Stomach (tissue), 9 donors: Measurements from ENCODE around the gene HAUS1. TPM values are rescaled to one million over a fixed set of nuclear protein-coding genes. Genes with fewer than 3 reads are reported as not detected.
"Not testable (repeated sequence)": the region's sequence is repeated elsewhere in the genome, so short reads cannot be mapped to it uniquely, and the experiment has no call there.

Experiments used
- DNase-seq, 2 donors: peaks; one replicate each; pipeline versions ENCODE4 v3.0.0 to v3.0.0-alpha.2; 2013 to 2019
- H3K27ac ChIP-seq, 5 donors: fragments of 200-600 bp in 4 of 5; sonication (generic) in 4 of 5; one replicate each; pipeline ENCODE4 v1.5.1; 2013 to 2019; ENCODE audit warnings: mild to moderate bottlenecking in 1 of 5, moderate library complexity in 1 of 5
- H3K27me3 ChIP-seq, 3 donors: fragments of 200-600 bp; sonication (generic); one replicate each; pipeline ENCODE4 v1.5.1; 2017 to 2019; ENCODE audit warnings: mixed run types in 1 of 3
- H3K36me3 ChIP-seq, 4 donors: fragments of 200-600 bp; sonication (generic); 1 replicate in 3 of 4; 2 replicates in 1 of 4; pipeline ENCODE4 v1.5.1; 2016 to 2019
- H3K4me1 ChIP-seq, 4 donors: fragments of 200-600 bp; sonication (generic); one replicate each; pipeline ENCODE4 v1.5.1; 2016 to 2019
- H3K4me3 ChIP-seq, 4 donors: fragments of 200-600 bp; sonication (generic) in 3 of 4; one replicate each; pipeline ENCODE4 v1.5.1; 2016 to 2019; ENCODE audit warnings: mild to moderate bottlenecking in 1 of 4
- H3K9me3 ChIP-seq, 4 donors: fragments of 200-600 bp; sonication (generic); one replicate each; pipeline ENCODE4 v1.5.1; 2016 to 2019
- EP300 ChIP-seq: sonication (generic); formaldehyde crosslinking; IDR thresholded peaks from one replicate; pipeline ENCODE4 v1.6.1; 2017; ENCODE audit warnings: antibody characterized with exemption
- POLR2A ChIP-seq, 4 donors: fragments of 450-650 bp; IDR thresholded peaks; one replicate each; pipeline ENCODE4 v1.6.1; 2016; ENCODE audit warnings: antibody characterized with exemption in 4 of 4, control low read depth in 2 of 4, mild to moderate bottlenecking in 1 of 4, moderate library complexity in 1 of 4
- POLR2AphosphoS5 ChIP-seq, 3 donors: sonication (generic); formaldehyde crosslinking; IDR thresholded peaks; one replicate each; pipeline ENCODE4 v1.6.1; 2016; ENCODE audit warnings: antibody characterized with exemption in 3 of 3
- WGBS, 5 donors: extraction: QIAGEN DNeasy Blood & Tissue Kit in 3 of 5; methylation state at CpG; one replicate each; pipeline versions ENCODE4 v1.1.5 to v1.1.7; 2013 to 2018; 5-methylcytosine and 5-hydroxymethylcytosine counted together
- intact Hi-C: fragments of 100-400 bp; cut with DNase I; formaldehyde crosslinking; loops from one replicate; pipeline ENCODE4 v1.15.1; 2023; ENCODE audit warnings: low total_unique reads
- polyA plus RNA-seq, 3 donors: library from polyadenylated mRNA; stranded (reverse); fragments of 200-250 nt; gene quantifications; one replicate each; pipeline ENCODE4 v1.2.3, GENCODE V29; 2013
- total RNA-seq, 5 donors: library from RNA; depleted of rRNA; stranded (reverse); fragments of >200 nt; gene quantifications; one replicate each; pipeline versions ENCODE4 v1.1.0 to v1.2.3, GENCODE V29; 2014 to 2016
- TF ChIP-seq, protein P1 (sequence below), 7 experiments: fragments of 450-650 bp in 4 of 7; fragments of 200-600 bp in 3 of 7; sonication (generic) in 3 of 7; IDR thresholded peaks; one replicate each; pipeline ENCODE4 v1.5.1; 2016 to 2019; ENCODE audit warnings: antibody characterized with exemption in 7 of 7, control low read depth in 2 of 7, mild to moderate bottlenecking in 1 of 7
- donor health status: healthy with polysubstance abuse.
- donor health status: Bipolar disorder and iron deficiency.
- donor health status: healthy.

HAUS1 gene
- total and polyA plus RNA-seq, 8 donors = 2.2 to 32.3 (median 26.4) TPM; not detected in 1

DNA sequence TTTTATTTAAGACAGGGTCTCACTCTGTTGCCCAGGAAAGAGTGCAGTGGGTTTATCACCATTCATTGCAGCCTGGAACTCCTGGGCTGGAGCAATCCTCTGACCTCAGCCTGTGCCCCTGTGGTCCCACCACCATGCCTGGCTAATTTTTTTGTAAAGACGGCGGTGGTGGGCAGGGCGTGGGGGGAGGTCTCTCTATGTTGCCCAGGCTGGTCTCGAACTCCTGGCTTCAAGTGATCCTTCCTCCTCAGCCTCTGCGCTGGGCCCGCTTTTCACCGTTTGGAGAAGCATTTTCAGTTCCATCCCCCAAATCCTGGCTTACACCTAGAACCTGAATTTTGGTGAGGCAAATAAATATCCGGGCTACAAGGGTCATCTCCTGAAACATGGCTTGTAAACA, 4.7 kb upstream of the HAUS1 start:
- H3K4me3 ChIP-seq = no peak overlapping the region
- WGBS, 5 donors = 96 to 98% (median 98%) methylated on average over 8 of the region's 8 CpGs
- H3K27me3 ChIP-seq = no peaks in the 10 kb centered on the region
- intact Hi-C loops = no loop called here
- H3K9me3 ChIP-seq = no peaks in the 10 kb centered on the region
- DNase-seq = no peak
- H3K36me3 ChIP-seq = peaks cover 0 to 7% (median 5%) of the 10 kb centered on the region in 4 donors
- H3K4me1 ChIP-seq = peaks cover 22 to 42% (median 36%) of the 10 kb centered on the region in 4 donors
- no peak for TF ChIP-seq POLR2A (IDR thresholded peaks at IDR 0.05)
- TF ChIP-seq, protein P1, sequence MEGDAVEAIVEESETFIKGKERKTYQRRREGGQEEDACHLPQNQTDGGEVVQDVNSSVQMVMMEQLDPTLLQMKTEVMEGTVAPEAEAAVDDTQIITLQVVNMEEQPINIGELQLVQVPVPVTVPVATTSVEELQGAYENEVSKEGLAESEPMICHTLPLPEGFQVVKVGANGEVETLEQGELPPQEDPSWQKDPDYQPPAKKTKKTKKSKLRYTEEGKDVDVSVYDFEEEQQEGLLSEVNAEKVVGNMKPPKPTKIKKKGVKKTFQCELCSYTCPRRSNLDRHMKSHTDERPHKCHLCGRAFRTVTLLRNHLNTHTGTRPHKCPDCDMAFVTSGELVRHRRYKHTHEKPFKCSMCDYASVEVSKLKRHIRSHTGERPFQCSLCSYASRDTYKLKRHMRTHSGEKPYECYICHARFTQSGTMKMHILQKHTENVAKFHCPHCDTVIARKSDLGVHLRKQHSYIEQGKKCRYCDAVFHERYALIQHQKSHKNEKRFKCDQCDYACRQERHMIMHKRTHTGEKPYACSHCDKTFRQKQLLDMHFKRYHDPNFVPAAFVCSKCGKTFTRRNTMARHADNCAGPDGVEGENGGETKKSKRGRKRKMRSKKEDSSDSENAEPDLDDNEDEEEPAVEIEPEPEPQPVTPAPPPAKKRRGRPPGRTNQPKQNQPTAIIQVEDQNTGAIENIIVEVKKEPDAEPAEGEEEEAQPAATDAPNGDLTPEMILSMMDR (IDR thresholded peaks at IDR 0.05) = no peak
- TF ChIP-seq POLR2AphosphoS5 (IDR thresholded peaks at IDR 0.05) = no peak
- H3K27ac ChIP-seq = no peak overlapping the region

DNA sequence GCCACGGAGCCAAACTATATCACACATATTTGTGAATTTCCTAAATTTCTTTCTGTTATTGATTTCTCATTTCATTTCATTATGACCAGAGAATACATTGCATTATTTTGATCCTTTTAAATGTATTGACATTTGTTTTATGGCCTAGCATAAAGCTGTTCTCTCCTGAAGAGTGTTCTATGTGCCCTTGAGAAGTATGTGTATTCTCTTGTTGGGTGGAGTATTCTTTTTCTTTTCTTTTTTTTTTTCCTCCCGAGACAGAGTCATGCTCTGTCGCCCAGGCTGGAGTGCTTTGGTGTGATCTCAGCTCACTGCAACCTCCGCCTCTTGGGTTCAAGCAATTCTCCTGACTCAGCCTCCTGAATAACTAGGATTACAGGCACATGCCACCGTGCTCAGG, 5.2 kb downstream of the HAUS1 start:
- 89 to 95% (median 94%) methylated on average over 5 of the region's 5 CpGs for WGBS, 5 donors
- intact Hi-C loops = no loop called here

DNA sequence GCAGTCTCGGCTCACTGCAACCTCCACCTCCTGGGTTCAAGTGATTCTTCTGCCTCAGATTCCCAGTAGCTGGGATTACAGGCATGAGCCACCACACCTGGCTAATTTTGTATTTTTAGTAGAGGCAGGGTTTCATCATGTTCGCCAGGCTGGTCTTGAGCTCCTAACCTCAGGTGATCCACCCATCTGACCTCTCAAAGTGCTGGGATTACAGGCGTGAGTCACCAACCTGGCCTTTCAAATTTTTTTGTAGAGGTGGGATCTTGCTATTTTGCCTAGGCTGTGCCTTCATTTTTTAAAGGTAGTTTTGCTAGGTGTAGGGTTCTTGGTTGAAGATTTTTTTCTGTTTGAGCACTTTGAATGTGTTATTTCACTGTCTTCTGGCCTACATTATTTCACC, 6.2 kb downstream of the HAUS1 start:
- Histone ChIP-seq H3K9me3 (no peaks in the 10 kb centered on the region), H3K27me3 (no peaks in the 10 kb centered on the region), H3K4me1 (peaks cover 0 to 9% (median 2%) of the 10 kb centered on the region in 4 donors), H3K27ac (no peak overlapping the region), H3K4me3 (no peak overlapping the region), H3K36me3 (peaks cover 5 to 69% (median 52%) of the 10 kb centered on the region in 4 donors)
- no peak for DNase-seq
- TF ChIP-seq POLR2AphosphoS5 (IDR thresholded peaks at IDR 0.05) (no peak), POLR2A (IDR thresholded peaks at IDR 0.05) (no peak), EP300 (no peak)
- TF ChIP-seq, protein P1 (IDR thresholded peaks at IDR 0.05) = no peak
- 90 to 98% (median 93%) methylated on average over 3 of the region's 3 CpGs for WGBS, 5 donors
- intact Hi-C loops = no loop called here

More for the DNA sequence above, 5.2 kb downstream of the HAUS1 start:
- TF ChIP-seq POLR2AphosphoS5 (IDR thresholded peaks at IDR 0.05) = no peak
- no peak for TF ChIP-seq POLR2A (IDR thresholded peaks at IDR 0.05)
- TF ChIP-seq EP300 = no peak
- TF ChIP-seq, protein P1 (IDR thresholded peaks at IDR 0.05) = no peak
- Histone ChIP-seq H3K4me3 (no peak overlapping the region), H3K9me3 (no peaks in the 10 kb centered on the region), H3K4me1 (peaks cover 0 to 14% (median 8%) of the 10 kb centered on the region in 4 donors), H3K27me3 (no peaks in the 10 kb centered on the region), H3K27ac (no peak overlapping the region), H3K36me3 (peaks cover 5 to 59% (median 42%) of the 10 kb centered on the region in 4 donors)
- DNase-seq = no peak

DNA sequence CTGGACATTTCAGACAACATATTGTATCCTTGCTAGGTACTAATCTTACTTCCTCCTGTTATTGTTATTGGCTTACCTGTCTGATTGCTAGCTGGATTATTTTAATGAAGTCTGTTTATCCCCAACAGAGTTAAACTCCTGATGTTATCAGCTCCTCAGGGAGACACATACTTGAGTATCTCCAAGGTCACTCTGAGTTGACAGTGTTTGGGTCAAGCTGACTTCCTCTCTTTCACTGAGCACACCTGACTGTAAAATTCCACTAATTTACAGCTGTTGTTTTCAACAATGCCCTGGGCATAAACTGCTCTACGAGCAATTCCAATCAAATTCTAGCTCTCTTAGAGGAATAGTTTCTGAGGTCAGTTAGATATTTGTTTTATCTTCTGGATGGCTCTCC, 9.6 kb downstream of the HAUS1 start:
- peaks cover 5 to 68% (median 51%) of the 10 kb centered on the region in 4 donors for H3K36me3 ChIP-seq
- no peaks in the 10 kb centered on the region for H3K9me3 ChIP-seq
- WGBS, 5 donors = 91 to 98% (median 95%) methylated on average over 1 of the region's 1 CpG
- DNase-seq = no peak
- TF ChIP-seq POLR2AphosphoS5 (IDR thresholded peaks at IDR 0.05) (no peak), EP300 (no peak), POLR2A (IDR thresholded peaks at IDR 0.05) (no peak)
- TF ChIP-seq, protein P1 (IDR thresholded peaks at IDR 0.05) = no peak
- no peak overlapping the region for H3K27ac ChIP-seq
- H3K4me3 ChIP-seq = no peak overlapping the region
- intact Hi-C loops = no loop called here
- no peaks in the 10 kb centered on the region for H3K4me1 ChIP-seq
- no peaks in the 10 kb centered on the region for H3K27me3 ChIP-seq

DNA sequence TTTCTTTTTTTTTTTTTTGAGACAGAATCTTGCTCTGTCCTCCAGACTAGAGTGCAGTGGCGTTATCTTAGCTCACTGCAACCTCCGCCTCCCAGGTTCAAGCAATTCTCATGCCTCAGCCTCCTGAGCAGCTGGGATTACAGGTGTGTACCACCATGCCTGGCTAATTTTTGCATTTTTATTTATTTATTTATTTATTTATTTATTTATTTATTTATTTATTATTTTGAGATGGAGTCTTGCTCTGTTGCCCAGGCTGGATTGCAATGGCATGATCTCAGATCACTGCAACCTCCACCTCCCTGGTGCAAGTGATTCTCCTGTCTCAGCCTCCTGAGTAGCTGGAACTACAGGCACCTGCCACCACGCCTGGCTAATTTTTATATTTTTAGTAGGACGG, 22.4 kb downstream of the HAUS1 start:
- DNase-seq, H3K9me3 ChIP-seq, H3K27ac ChIP-seq, H3K27me3 ChIP-seq, H3K4me3 ChIP-seq, H3K4me1 ChIP-seq, intact Hi-C loops: not testable (repeated sequence)
- 72 to 100% (median 98%) methylated on average over 4 of the region's 4 CpGs for WGBS, 5 donors
- peaks cover 42 to 99% (median 94%) of the 10 kb centered on the region in 4 donors for H3K36me3 ChIP-seq
